ENCODE data around the gene CHD6. TPM values are rescaled to one million over a fixed set of nuclear protein-coding genes. Genes with fewer than 3 reads are reported as not detected.

Gene CHD6
- total and polyA plus RNA-seq, 2 experiments from 2014 or later = 41.0 to 158 TPM

DNA sequence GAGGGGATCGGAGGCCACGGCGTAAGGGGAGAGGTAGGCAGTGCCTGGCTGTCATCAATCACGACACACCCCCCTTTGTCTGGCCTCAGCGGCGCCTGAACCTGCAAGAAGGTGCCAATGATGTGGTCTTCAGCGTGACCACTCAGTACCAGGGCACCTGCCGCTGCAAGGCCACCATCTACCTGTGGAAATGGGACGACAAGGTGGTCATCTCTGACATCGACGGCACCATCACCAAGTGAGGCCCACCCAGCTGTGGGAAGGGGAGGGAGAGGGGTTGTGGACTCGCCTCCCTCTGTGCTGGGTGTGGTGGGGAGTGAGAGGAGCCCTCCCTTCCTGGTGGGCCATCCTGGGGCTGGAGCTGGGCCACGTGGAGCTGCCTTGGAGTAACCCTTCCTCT lies 261.2 kb downstream of the CHD6 start (continued):
- TF ChIP-seq, protein P1, sequence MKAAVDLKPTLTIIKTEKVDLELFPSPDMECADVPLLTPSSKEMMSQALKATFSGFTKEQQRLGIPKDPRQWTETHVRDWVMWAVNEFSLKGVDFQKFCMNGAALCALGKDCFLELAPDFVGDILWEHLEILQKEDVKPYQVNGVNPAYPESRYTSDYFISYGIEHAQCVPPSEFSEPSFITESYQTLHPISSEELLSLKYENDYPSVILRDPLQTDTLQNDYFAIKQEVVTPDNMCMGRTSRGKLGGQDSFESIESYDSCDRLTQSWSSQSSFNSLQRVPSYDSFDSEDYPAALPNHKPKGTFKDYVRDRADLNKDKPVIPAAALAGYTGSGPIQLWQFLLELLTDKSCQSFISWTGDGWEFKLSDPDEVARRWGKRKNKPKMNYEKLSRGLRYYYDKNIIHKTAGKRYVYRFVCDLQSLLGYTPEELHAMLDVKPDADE (IDR thresholded peaks at IDR 0.05) = no peak
- TF ChIP-seq EZH2phosphoT487 (IDR thresholded peaks at IDR 0.05; ENCODE audit: unreplicated experiment) = no peak
- no peak for TF ChIP-seq ZNF114 (CRISPR knock-in tag; IDR thresholded peaks at IDR 0.05)
- no peak for TF ChIP-seq EZH2 (IDR thresholded peaks at IDR 0.05; ENCODE audit: low read depth, unreplicated experiment)

DNA sequence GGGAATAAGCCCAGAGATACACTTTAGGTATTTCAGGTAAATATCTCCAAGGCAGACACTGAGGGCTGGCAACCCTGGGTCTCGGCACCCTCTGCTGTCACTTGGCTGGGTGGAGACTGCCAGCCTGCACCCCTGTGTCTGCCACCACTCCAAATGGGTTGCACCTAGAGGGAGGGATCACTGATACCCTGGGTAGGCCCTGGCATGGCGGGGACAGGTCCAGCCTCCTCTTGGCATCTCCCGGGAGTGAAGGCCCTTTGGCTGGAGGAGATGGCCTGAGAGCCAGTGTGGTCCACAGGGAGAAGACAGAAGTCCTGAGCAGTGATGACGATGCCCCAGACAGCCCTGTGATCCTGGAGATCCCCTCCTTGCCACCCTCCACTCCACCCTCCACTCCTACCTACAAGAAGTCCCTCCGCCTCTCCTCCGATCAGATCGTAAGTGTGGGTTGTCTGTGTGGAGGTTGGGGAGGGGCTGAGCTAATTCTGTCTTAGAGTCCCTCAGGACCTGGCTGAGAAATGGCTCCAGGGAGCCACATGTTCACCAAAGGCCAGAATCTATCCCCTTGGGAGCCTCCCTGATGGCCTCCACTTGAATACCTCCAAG lies 262.5 kb downstream of the CHD6 start:
- no peaks in the 10 kb centered on the region for H3K79me2 ChIP-seq (replicated peaks; ENCODE audit: insufficient read depth)
- no peak overlapping the region for H3K27ac Mint-ChIP-seq

More for the DNA sequence above, 262.5 kb downstream of the CHD6 start:
- Histone ChIP-seq H3K27ac (ENCODE audit: low read depth) (no peak overlapping the region), H3K9me2 (ENCODE audit: insufficient read depth) (no peaks in the 10 kb centered on the region), H3K27me3 (ENCODE audit: insufficient read depth) (no peaks in the 10 kb centered on the region), H3K4me1 (ENCODE audit: insufficient read depth) (no peaks in the 10 kb centered on the region), H2AFZ (no peak overlapping the region), H3K4me2 (no peak overlapping the region), H4K20me1 (replicated peaks; ENCODE audit: insufficient read depth) (no peaks in the 10 kb centered on the region; the same call in 1 of the 2 replicates), H3K4me3 (no peak overlapping the region), H3K36me3 (ENCODE audit: insufficient read depth) (no peaks in the 10 kb centered on the region), H3F3A (replicated peaks; ENCODE audit: low read depth) (no peaks in the 10 kb centered on the region)
- Mint-ChIP-seq H3K4me3 (no peak overlapping the region), H3K4me1 (no peaks in the 10 kb centered on the region), H3K9me3 (no peaks in the 10 kb centered on the region), H3K27me3 (ENCODE audit: insufficient read depth, low read depth, poor library complexity) (peaks cover 5% of the 10 kb centered on the region), H3K36me3 (ENCODE audit: low read depth) (no peaks in the 10 kb centered on the region)
- TF ChIP-seq ZNF114 (CRISPR knock-in tag; IDR thresholded peaks at IDR 0.05) (no peak), ZNF331 (CRISPR knock-in tag; IDR thresholded peaks at IDR 0.05; ENCODE audit: low read depth) (no peak), JUNB (IDR thresholded peaks at IDR 0.05; ENCODE audit: unreplicated experiment) (no peak), STAT1 (IDR thresholded peaks at IDR 0.05; ENCODE audit: unreplicated experiment) (no peak), EZH2phosphoT487 (IDR thresholded peaks at IDR 0.05; ENCODE audit: unreplicated experiment) (no peak), NANOG (IDR thresholded peaks at IDR 0.05; ENCODE audit: borderline replicate concordance) (no peak), EZH2 (IDR thresholded peaks at IDR 0.05; ENCODE audit: low read depth, unreplicated experiment) (no peak), POLR2AphosphoS5 (IDR thresholded peaks at IDR 0.05; ENCODE audit: low read depth) (no peak), CREB1 (CRISPR knock-in tag; IDR thresholded peaks at IDR 0.05; ENCODE audit: low read depth) (no peak)
- TF ChIP-seq, protein P2, sequence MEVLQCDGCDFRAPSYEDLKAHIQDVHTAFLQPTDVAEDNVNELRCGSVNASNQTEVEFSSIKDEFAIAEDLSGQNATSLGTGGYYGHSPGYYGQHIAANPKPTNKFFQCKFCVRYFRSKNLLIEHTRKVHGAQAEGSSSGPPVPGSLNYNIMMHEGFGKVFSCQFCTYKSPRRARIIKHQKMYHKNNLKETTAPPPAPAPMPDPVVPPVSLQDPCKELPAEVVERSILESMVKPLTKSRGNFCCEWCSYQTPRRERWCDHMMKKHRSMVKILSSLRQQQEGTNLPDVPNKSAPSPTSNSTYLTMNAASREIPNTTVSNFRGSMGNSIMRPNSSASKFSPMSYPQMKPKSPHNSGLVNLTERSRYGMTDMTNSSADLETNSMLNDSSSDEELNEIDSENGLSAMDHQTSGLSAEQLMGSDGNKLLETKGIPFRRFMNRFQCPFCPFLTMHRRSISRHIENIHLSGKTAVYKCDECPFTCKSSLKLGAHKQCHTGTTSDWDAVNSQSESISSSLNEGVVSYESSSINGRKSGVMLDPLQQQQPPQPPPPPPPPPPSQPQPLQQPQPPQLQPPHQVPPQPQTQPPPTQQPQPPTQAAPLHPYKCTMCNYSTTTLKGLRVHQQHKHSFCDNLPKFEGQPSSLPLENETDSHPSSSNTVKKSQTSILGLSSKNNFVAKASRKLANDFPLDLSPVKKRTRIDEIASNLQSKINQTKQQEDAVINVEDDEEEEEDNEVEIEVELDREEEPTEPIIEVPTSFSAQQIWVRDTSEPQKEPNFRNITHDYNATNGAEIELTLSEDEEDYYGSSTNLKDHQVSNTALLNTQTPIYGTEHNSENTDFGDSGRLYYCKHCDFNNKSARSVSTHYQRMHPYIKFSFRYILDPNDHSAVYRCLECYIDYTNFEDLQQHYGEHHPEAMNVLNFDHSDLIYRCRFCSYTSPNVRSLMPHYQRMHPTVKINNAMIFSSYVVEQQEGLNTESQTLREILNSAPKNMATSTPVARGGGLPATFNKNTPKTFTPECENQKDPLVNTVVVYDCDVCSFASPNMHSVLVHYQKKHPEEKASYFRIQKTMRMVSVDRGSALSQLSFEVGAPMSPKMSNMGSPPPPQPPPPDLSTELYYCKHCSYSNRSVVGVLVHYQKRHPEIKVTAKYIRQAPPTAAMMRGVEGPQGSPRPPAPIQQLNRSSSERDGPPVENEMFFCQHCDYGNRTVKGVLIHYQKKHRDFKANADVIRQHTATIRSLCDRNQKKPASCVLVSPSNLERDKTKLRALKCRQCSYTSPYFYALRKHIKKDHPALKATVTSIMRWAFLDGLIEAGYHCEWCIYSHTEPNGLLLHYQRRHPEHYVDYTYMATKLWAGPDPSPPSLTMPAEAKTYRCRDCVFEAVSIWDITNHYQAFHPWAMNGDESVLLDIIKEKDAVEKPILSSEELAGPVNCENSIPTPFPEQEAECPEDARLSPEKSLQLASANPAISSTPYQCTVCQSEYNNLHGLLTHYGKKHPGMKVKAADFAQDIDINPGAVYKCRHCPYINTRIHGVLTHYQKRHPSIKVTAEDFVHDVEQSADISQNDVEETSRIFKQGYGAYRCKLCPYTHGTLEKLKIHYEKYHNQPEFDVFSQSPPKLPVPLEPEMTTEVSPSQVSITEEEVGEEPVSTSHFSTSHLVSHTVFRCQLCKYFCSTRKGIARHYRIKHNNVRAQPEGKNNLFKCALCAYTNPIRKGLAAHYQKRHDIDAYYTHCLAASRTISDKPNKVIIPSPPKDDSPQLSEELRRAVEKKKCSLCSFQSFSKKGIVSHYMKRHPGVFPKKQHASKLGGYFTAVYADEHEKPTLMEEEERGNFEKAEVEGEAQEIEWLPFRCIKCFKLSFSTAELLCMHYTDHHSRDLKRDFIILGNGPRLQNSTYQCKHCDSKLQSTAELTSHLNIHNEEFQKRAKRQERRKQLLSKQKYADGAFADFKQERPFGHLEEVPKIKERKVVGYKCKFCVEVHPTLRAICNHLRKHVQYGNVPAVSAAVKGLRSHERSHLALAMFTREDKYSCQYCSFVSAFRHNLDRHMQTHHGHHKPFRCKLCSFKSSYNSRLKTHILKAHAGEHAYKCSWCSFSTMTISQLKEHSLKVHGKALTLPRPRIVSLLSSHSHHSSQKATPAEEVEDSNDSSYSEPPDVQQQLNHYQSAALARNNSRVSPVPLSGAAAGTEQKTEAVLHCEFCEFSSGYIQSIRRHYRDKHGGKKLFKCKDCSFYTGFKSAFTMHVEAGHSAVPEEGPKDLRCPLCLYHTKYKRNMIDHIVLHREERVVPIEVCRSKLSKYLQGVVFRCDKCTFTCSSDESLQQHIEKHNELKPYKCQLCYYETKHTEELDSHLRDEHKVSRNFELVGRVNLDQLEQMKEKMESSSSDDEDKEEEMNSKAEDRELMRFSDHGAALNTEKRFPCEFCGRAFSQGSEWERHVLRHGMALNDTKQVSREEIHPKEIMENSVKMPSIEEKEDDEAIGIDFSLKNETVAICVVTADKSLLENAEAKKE (CRISPR knock-in tag; IDR thresholded peaks at IDR 0.05) = no peak
- TF ChIP-seq, protein P1 (IDR thresholded peaks at IDR 0.05) = no peak
- TF ChIP-seq, protein P3, sequence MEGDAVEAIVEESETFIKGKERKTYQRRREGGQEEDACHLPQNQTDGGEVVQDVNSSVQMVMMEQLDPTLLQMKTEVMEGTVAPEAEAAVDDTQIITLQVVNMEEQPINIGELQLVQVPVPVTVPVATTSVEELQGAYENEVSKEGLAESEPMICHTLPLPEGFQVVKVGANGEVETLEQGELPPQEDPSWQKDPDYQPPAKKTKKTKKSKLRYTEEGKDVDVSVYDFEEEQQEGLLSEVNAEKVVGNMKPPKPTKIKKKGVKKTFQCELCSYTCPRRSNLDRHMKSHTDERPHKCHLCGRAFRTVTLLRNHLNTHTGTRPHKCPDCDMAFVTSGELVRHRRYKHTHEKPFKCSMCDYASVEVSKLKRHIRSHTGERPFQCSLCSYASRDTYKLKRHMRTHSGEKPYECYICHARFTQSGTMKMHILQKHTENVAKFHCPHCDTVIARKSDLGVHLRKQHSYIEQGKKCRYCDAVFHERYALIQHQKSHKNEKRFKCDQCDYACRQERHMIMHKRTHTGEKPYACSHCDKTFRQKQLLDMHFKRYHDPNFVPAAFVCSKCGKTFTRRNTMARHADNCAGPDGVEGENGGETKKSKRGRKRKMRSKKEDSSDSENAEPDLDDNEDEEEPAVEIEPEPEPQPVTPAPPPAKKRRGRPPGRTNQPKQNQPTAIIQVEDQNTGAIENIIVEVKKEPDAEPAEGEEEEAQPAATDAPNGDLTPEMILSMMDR (conservative IDR thresholded peaks at IDR 0.05; ENCODE audit: low read depth in 2 of 2) = no peak
- ATAC-seq = no peak
- DNase-seq (ENCODE audit: low spot score) = no peak
